Skin epidermis (tissue), 12 donors: Measurements from ENCODE around the gene BSDC1.
"Not testable (repeated sequence)": the region's sequence is repeated elsewhere in the genome, so short reads cannot be mapped to it uniquely, and the experiment has no call there.

Source experiments
- H3K27ac ChIP-seq, 21 experiments: fragments of 200-600 bp; sonication (generic) in 11 of 21; one replicate each; pipeline ENCODE4 v1.5.0; 2020; ENCODE audit warnings: mild to moderate bottlenecking in 3 of 21, inconsistent platforms in 2 of 21, moderate library complexity in 2 of 21
- H3K4me3 ChIP-seq, 7 experiments: fragments of 200-600 bp; sonication (generic) in 2 of 7; one replicate each; pipeline ENCODE4 v1.5.0; 2020; ENCODE audit warnings: inconsistent platforms in 2 of 7, mild to moderate bottlenecking in 2 of 7, moderate library complexity in 1 of 7

The BSDC1 gene

GRCh38 chr1:32398401-32398800 lies 4.2 kb upstream of the BSDC1 start:
- H3K4me3 ChIP-seq, result no peak overlapping the region
- H3K27ac ChIP-seq, result no peak overlapping the region

- H3K4me3 ChIP-seq, result not testable (repeated sequence)
These were observed 2.3 kb upstream of the BSDC1 start for GRCh38 chr1:32396524-32396923.

GRCh38 chr1:32394890-32395432 lies 720 bp upstream of the BSDC1 start:
- Histone ChIP-seq H3K4me3 (peak overlapping the region; percentile 65 to 87 (median 76)), H3K27ac (peak overlapping the region; percentile 3 to 97 (median 87))

More at GRCh38 chr1:32396524-32396923, 2.3 kb upstream of the BSDC1 start:
- not testable (repeated sequence) for H3K27ac ChIP-seq

GRCh38 chr1:32393832-32394140 lies 455 bp downstream of the BSDC1 start:
- Histone ChIP-seq H3K27ac (peak overlapping the region; percentile 54 to 97 (median 88)), H3K4me3 (peak overlapping the region; percentile 65 to 87 (median 76))

- Histone ChIP-seq H3K27ac (peak overlapping the region in 6 of 21 experiments; percentile 69 to 94 (median 88)), H3K4me3 (peak overlapping the region in 4 of 7 experiments; percentile 65 to 87 (median 70))
These were observed 1.1 kb downstream of the BSDC1 start for GRCh38 chr1:32393136-32393535.

GRCh38 chr1:32392325-32392724 lies 1.9 kb downstream of the BSDC1 start:
- H3K4me3 ChIP-seq, result no peak overlapping the region
- no peak overlapping the region for H3K27ac ChIP-seq

GRCh38 chr1:32390904-32391870 lies 3.1 kb downstream of the BSDC1 start:
- H3K27ac ChIP-seq, result no peak overlapping the region
- no peak overlapping the region for H3K4me3 ChIP-seq

GRCh38 chr1:32388641-32389040 lies 5.6 kb downstream of the BSDC1 start:
- H3K4me3 ChIP-seq, result no peak overlapping the region
- no peak overlapping the region for H3K27ac ChIP-seq

GRCh38 chr1:32386676-32387392 lies 7.4 kb downstream of the BSDC1 start:
- Histone ChIP-seq H3K4me3 (no peak overlapping the region), H3K27ac (no peak overlapping the region)

GRCh38 chr1:32380057-32380456 lies 14.2 kb downstream of the BSDC1 start:
- no peak overlapping the region for H3K27ac ChIP-seq
- H3K4me3 ChIP-seq, result no peak overlapping the region

- Histone ChIP-seq H3K27ac (no peak overlapping the region), H3K4me3 (no peak overlapping the region)
These were observed 16.6 kb downstream of the BSDC1 start for GRCh38 chr1:32377541-32378220.

GRCh38 chr1:32376199-32376598 lies 18.0 kb downstream of the BSDC1 start:
- Histone ChIP-seq H3K4me3 (no peak overlapping the region), H3K27ac (no peak overlapping the region)

GRCh38 chr1:32373996-32374592 lies 20.1 kb downstream of the BSDC1 start:
- Histone ChIP-seq H3K27ac (no peak overlapping the region), H3K4me3 (no peak overlapping the region)

- H3K4me3 ChIP-seq, result no peak overlapping the region
- peak overlapping the region in 1 of 21 experiments; percentile 35 for H3K27ac ChIP-seq
These were observed 22.0 kb downstream of the BSDC1 start for GRCh38 chr1:32372149-32372756.

GRCh38 chr1:32367912-32368635 lies 26.2 kb downstream of the BSDC1 start:
- no peak overlapping the region for H3K4me3 ChIP-seq
- H3K27ac ChIP-seq, result no peak overlapping the region

GRCh38 chr1:32365445-32365844 lies 28.8 kb downstream of the BSDC1 start:
- H3K27ac ChIP-seq, result no peak overlapping the region
- H3K4me3 ChIP-seq, result no peak overlapping the region

- Histone ChIP-seq H3K4me3 (no peak overlapping the region), H3K27ac (no peak overlapping the region)
These were observed 29.4 kb downstream of the BSDC1 start for GRCh38 chr1:32364836-32365235.

- Histone ChIP-seq H3K4me3 (no peak overlapping the region), H3K27ac (no peak overlapping the region)
These were observed 30.5 kb downstream of the BSDC1 start for GRCh38 chr1:32363713-32364112.
